Activated B cell treated with CpG ODN at 0.5 μM for 24 hours (primary cell): ENCODE measurements around the gene NUP62. TPM values are rescaled to one million over a fixed set of nuclear protein-coding genes. Genes with fewer than 3 reads are reported as not detected.

ENCODE experiments used
- ATAC-seq: fragments of 200-7000 bp; cut with Tn5 transposase; one replicate; pipeline ENCODE4 v1.10.0; 2021; ENCODE audit warnings: low read depth, mild to moderate bottlenecking, moderate library complexity
- CTCF ChIA-PET: fragments of 350-600 bp; sonication (Branson Sonifier 250); formaldehyde crosslinking; loops from one replicate; lab custom pipeline; 2021; ENCODE audit warnings: antibody characterized with exemption; lab: Charles Lee
- POLR2A ChIA-PET: fragments of 350-600 bp; sonication (Branson Sonifier 250); formaldehyde crosslinking; loops from one replicate; lab custom pipeline; 2021; ENCODE audit warnings: antibody characterized with exemption; lab: Charles Lee
- DNase-seq: peaks from one replicate; pipeline ENCODE4 v3.0.0; 2022
- H3K27ac Mint-ChIP-seq: one replicate; pipeline ENCODE4 v1.8.0; 2020; ENCODE audit warnings: mixed read lengths
- H3K27me3 Mint-ChIP-seq: one replicate; pipeline ENCODE4 v1.8.0; 2021; ENCODE audit warnings: mixed read lengths
- H3K36me3 Mint-ChIP-seq: one replicate; pipeline ENCODE4 v1.8.0; 2021; ENCODE audit warnings: low read depth, mixed read lengths
- H3K4me1 Mint-ChIP-seq: one replicate; pipeline ENCODE4 v1.8.0; 2021; ENCODE audit warnings: mixed read lengths
- H3K4me3 Mint-ChIP-seq: one replicate; pipeline ENCODE4 v1.8.0; 2020; ENCODE audit warnings: mild to moderate bottlenecking, mixed read lengths
- H3K9me3 Mint-ChIP-seq: one replicate; pipeline ENCODE4 v1.8.0; 2020; ENCODE audit warnings: mixed read lengths
- CTCF ChIP-seq: fragments of 200-600 bp; IDR thresholded peaks from one replicate; pipeline ENCODE4 v1.8.0; 2022; ENCODE audit warnings: antibody characterized with exemption, mild to moderate bottlenecking
- intact Hi-C: fragments of 100-400 bp; cut with micrococcal nuclease; formaldehyde crosslinking; loops from one replicate; pipeline ENCODE4 v1.15.1; 2024
- total RNA-seq: library from RNA; stranded (reverse); gene quantifications from 2 replicates; pipeline ENCODE4 v1.2.3, GENCODE V29; 2022

The NUP62 gene
- total RNA-seq, 1 donor from 2014 or later: 114 TPM

GRCh38 chr19:49857838-49858087, 71.5 kb downstream of the NUP62 start:
- TF ChIP-seq CTCF: no peak
- Mint-ChIP-seq H3K4me3 (no peak overlapping the region), H3K4me1 (peaks cover 18% of the 10 kb centered on the region), H3K9me3 (no peaks in the 10 kb centered on the region), H3K27me3 (no peaks in the 10 kb centered on the region), H3K27ac (no peak overlapping the region), H3K36me3 (peaks cover 57% of the 10 kb centered on the region)
- ATAC-seq: no peak
- CTCF ChIA-PET: no interaction called here
- POLR2A ChIA-PET: interaction anchor here (0.6 to 1.2 kb wide), 2 partner anchors 11 to 22 kb away, joined by 6 to 7 read pairs; no protein-coding TSS in a partner anchor
- intact Hi-C loops: no loop called here
- no peak for DNase-seq

- POLR2A ChIA-PET: interaction anchor here (0.6 to 1.2 kb wide), 2 partner anchors 12 to 23 kb away, joined by 6 to 7 read pairs; no protein-coding TSS in a partner anchor
Measured at GRCh38 chr19:49857061-49857837, 72.1 kb downstream of the NUP62 start.

More at GRCh38 chr19:49857061-49857837, 72.1 kb downstream of the NUP62 start:
- ATAC-seq (no peak), DNase-seq (no peak)
- peaks cover 57% of the 10 kb centered on the region for H3K36me3 Mint-ChIP-seq
- CTCF ChIA-PET: no interaction called here
- H3K27ac Mint-ChIP-seq: no peak overlapping the region
- H3K4me1 Mint-ChIP-seq: peaks cover 23% of the 10 kb centered on the region
- no peaks in the 10 kb centered on the region for H3K27me3 Mint-ChIP-seq
- intact Hi-C loops: no loop called here
- no peak overlapping the region for H3K4me3 Mint-ChIP-seq
- no peak for TF ChIP-seq CTCF
- no peaks in the 10 kb centered on the region for H3K9me3 Mint-ChIP-seq

Other genes starting within 250 kb of the NUP62 start
- gene ADM5, start 239.9 kb downstream of the NUP62 start, total RNA-seq: 6.8 and 9.5 TPM in 2 replicates
- gene CPT1C, start 238.4 kb downstream of the NUP62 start, total RNA-seq: 0.35 and 0.51 TPM in 2 replicates
- gene TSKS, start 166.2 kb downstream of the NUP62 start, total RNA-seq: 0.39 and 0.55 TPM in 2 replicates
- gene AP2A1, start 162.5 kb downstream of the NUP62 start, total RNA-seq: 56.7 and 60.6 TPM in 2 replicates
- gene FUZ, start 116.2 kb downstream of the NUP62 start, total RNA-seq: 12.0 and 15.0 TPM in 2 replicates
- gene MED25, start 111.2 kb downstream of the NUP62 start, total RNA-seq: 70.1 and 88.8 TPM in 2 replicates
- 103 and 107 TPM in 2 replicates for gene PTOV1, start 78.3 kb downstream of the NUP62 start, total RNA-seq
- 174 and 205 TPM in 2 replicates for gene PNKP, start 61.9 kb downstream of the NUP62 start, total RNA-seq
- 21.3 and 28.7 TPM in 2 replicates for gene AKT1S1, start 52.1 kb downstream of the NUP62 start, total RNA-seq
- 51.1 and 57.0 TPM in 2 replicates for gene TBC1D17, start 51.8 kb downstream of the NUP62 start, total RNA-seq
- 24.0 and 25.5 TPM in 2 replicates for gene IL4I1, start 32.6 kb downstream of the NUP62 start, total RNA-seq
- gene ATF5, start 299 bp downstream of the NUP62 start, total RNA-seq: 198 and 199 TPM in 2 replicates
- gene SIGLEC11, start 31.7 kb upstream of the NUP62 start, total RNA-seq: not detected in 2 replicates
- gene VRK3, start 95.9 kb upstream of the NUP62 start, total RNA-seq: 71.1 and 82.6 TPM in 2 replicates
- gene ZNF473, start 96.5 kb upstream of the NUP62 start, total RNA-seq: 10.5 and 14.2 TPM in 2 replicates
- not detected in 2 replicates for gene IZUMO2, start 233.8 kb upstream of the NUP62 start, total RNA-seq